Ishikawa (cell line): ENCODE results near the gene SH3PXD2A.

ENCODE experiments used
- CEBPB ChIP-seq: IDR thresholded peaks from 2 replicates; pipeline ENCODE4 v1.6.1; 2012
- EGR1 ChIP-seq: IDR thresholded peaks from 2 replicates; pipeline ENCODE4 v1.6.1; 2012
- REST ChIP-seq: IDR thresholded peaks from 2 replicates; pipeline ENCODE4 v1.6.1; 2012; ENCODE audit warnings: low read depth, mild to moderate bottlenecking
- TAF1 ChIP-seq: IDR thresholded peaks from 2 replicates; pipeline ENCODE4 v1.6.1; 2012; ENCODE audit warnings: low read depth, mild to moderate bottlenecking

GRCh38 chr10:103659674-103660363, 195.6 kb downstream of the SH3PXD2A start:
- TF ChIP-seq CEBPB (no peak), EGR1 (no peak), REST (no peak), TAF1 (no peak)
